ENCODE results near the gene FGD3. TPM values are rescaled to one million over a fixed set of nuclear protein-coding genes. Genes with fewer than 3 reads are reported as not detected.
"Not testable (repeated sequence)": the region's sequence is repeated elsewhere in the genome, so short reads cannot be mapped to it uniquely, and the experiment has no call there.

The FGD3 gene
- polyA plus RNA-seq, 3 donors from 2014 or later: 46.9 to 137 (median 57.0) TPM

DNA sequence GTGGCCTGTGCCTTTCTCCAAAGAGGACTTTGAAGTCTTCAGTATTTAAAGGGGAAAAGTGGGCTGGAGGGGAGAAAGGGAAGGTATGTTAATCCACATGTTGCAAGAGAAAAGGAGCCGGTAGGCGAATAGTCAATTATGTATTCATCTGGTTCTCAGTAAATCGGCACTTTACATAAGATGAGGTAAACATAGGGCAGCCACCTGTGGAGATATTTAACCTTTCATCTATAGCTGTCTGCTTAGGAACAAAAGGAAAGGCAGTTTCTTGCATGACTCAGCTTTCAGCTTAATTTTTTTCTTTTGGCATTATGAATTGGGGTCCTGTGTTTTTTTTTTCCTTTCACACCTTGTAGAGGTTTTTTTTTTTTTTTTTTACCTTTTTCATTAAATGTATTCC lies 42.2 kb downstream of the FGD3 start:
- DNase-seq: no peak
- Mint-ChIP-seq H3K36me3 (peaks cover 5 to 14% (median 6%) of the 10 kb centered on the region in 3 donors), H3K27me3 (ENCODE audit: low read depth in 3 of 3) (peaks cover 0 to 8% (median 4%) of the 10 kb centered on the region in 3 donors), H3K4me3 (peak overlapping the region in 2 of 5 donors; percentile 14 to 19), H3K9me3 (no peaks in the 10 kb centered on the region), H3K27ac (peak overlapping the region; percentile 21 to 85 (median 56)), H3K4me1 (peaks cover 97 to 100% of the 10 kb centered on the region in 2 donors)

DNA sequence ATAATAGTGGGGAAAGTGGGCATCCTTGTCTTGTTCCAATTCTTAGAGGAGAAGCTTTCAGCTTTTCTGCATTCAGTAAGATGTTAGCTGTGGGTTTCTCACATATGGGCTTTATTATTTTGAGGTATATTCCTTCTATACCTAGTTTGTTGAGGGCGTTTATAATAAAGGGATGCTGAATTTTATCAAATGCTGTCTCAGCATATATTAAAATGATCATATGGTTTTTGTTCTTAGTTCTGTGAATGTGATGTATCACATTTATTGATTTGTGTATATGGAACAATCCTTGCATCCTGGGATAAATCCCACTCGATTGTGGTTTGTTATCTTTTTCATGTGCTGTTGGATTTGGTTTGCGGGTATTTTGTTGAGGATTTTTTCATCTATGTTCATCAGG lies 43.1 kb downstream of the FGD3 start:
- H3K27ac Mint-ChIP-seq: peak overlapping the region; percentile 21 to 85 (median 64)
- H3K27me3 Mint-ChIP-seq (ENCODE audit: low read depth in 3 of 3): peaks cover 0 to 8% (median 4%) of the 10 kb centered on the region in 3 donors
- H3K4me3 Mint-ChIP-seq: peak overlapping the region; percentile 4 to 49 (median 31)
- peaks cover 5 to 13% (median 5%) of the 10 kb centered on the region in 3 donors for H3K36me3 Mint-ChIP-seq
- H3K9me3 Mint-ChIP-seq: no peaks in the 10 kb centered on the region
- no peak for DNase-seq
- peaks cover 97 to 100% of the 10 kb centered on the region in 2 donors for H3K4me1 Mint-ChIP-seq

DNA sequence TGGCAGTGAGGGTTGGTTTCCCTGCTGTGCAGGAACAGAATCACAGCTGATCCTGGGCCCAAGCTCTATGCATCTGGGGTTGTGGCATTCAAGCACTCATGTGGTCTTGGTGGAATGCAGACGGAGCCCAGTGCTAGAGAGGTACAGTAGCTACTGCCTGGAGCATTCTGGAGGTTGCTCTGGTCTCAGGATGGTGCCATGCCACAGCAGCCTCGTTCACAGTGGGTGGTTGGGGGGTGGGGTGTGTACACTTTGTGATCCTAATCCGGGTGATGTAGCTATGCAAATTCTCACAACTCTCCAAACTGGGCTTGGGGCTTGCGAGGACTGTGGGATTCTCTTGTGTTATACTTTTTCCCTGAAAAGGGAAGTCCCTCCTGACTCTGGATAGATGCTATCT lies 45.2 kb downstream of the FGD3 start:
- peak overlapping the region; percentile 21 to 76 (median 54) for H3K27ac Mint-ChIP-seq
- DNase-seq: no peak
- peaks cover 0 to 4% (median 3%) of the 10 kb centered on the region in 3 donors for H3K27me3 Mint-ChIP-seq (ENCODE audit: low read depth in 3 of 3)
- H3K4me1 Mint-ChIP-seq: peaks cover 97 to 100% of the 10 kb centered on the region in 2 donors
- peak overlapping the region in 3 of 5 donors; percentile 8 to 30 (median 14) for H3K4me3 Mint-ChIP-seq
- peaks cover 0 to 12% (median 0%) of the 10 kb centered on the region in 3 donors for H3K36me3 Mint-ChIP-seq
- peaks cover 0 to 3% (median 0%) of the 10 kb centered on the region in 6 donors for H3K9me3 Mint-ChIP-seq

DNA sequence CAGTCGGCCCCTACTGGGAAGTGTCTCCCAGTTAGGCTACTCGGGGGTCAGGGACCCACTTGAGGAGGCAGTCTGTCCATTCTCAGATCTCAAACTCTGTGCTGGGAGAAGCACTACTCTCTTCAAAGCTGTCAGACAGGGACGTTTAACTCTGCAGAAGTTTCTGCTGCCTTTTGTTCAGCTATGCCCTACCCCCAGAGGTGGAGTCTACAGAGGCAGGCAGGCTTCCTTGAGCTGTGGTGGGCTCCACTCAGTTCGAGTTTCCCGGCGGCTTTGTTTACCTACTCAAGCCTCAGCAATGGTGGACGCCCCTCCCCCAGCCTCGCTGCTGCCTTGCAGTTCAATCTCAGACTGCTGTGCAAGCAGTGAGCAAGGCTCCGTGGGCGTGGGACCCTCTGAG lies 51.5 kb downstream of the FGD3 start:
- not testable (repeated sequence) for H3K27me3 Mint-ChIP-seq (ENCODE audit: low read depth in 3 of 3); DNase-seq; H3K9me3 Mint-ChIP-seq
- peaks cover 88 to 100% of the 10 kb centered on the region in 2 donors for H3K4me1 Mint-ChIP-seq
- peak overlapping the region in 1 of 5 donors; percentile 27 for H3K4me3 Mint-ChIP-seq
- peak overlapping the region in 3 of 6 donors; percentile 54 to 84 (median 68) for H3K27ac Mint-ChIP-seq
- H3K36me3 Mint-ChIP-seq: peaks cover 13 to 42% (median 14%) of the 10 kb centered on the region in 3 donors

DNA sequence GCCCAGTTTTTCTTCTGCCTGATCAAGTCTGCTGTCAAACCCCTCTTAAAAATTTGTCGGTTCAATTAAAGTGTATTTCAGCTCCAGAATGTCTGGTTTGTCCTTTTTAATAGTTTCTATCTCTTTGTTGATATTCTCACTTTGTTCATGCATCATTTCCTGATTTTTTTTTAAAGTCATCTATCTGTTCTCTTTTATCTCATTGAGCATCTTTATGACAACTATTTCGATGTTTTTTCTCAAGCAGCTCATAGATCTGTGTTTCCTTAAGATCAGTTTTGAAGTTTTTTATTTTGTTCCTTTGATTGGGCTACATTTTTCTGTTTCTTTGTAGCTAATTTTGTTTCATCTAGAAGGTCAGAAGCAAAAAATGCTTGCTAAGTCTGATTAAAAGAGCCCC lies 53.7 kb downstream of the FGD3 start:
- DNase-seq: no peak
- peaks cover 13 to 50% (median 14%) of the 10 kb centered on the region in 3 donors for H3K36me3 Mint-ChIP-seq

DNA sequence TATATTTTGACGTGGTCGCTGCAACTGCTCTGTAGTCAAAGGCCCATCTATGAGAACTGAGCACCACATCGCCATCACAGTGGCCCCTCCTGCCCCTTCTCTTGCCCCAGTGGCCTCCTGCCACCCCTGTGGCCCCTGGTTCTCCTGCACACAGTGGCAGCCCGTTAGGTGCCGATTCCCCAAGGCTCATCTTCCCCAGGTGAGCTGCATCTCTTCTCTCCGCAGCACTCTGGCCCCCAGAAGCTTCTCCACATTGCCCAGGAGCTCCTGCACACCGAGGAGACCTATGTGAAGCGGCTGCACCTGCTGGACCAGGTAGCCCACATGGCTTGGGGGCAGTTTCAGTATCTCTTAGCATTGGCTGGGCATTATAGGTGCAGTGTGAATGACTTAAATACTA lies 55.4 kb downstream of the FGD3 start:
- Mint-ChIP-seq H3K4me3 (no peak overlapping the region), H3K36me3 (peaks cover 13 to 50% (median 18%) of the 10 kb centered on the region in 3 donors), H3K4me1 (peaks cover 61 to 68% of the 10 kb centered on the region in 2 donors), H3K27ac (peak overlapping the region; percentile 30 to 89 (median 72)), H3K27me3 (ENCODE audit: low read depth in 3 of 3) (peaks cover 0 to 5% (median 0%) of the 10 kb centered on the region in 3 donors), H3K9me3 (peaks cover 0 to 2% (median 0%) of the 10 kb centered on the region in 6 donors)
- DNase-seq: no peak

More for the DNA sequence above, 53.7 kb downstream of the FGD3 start:
- Mint-ChIP-seq H3K4me3 (peak overlapping the region; percentile 1 to 56 (median 45)), H3K4me1 (peaks cover 76 to 85% of the 10 kb centered on the region in 2 donors), H3K9me3 (peaks cover 0 to 3% (median under 1%) of the 10 kb centered on the region in 6 donors), H3K27me3 (ENCODE audit: low read depth in 3 of 3) (peaks cover 0 to 5% (median 0%) of the 10 kb centered on the region in 3 donors), H3K27ac (peak overlapping the region; percentile 68 to 90 (median 82))

DNA sequence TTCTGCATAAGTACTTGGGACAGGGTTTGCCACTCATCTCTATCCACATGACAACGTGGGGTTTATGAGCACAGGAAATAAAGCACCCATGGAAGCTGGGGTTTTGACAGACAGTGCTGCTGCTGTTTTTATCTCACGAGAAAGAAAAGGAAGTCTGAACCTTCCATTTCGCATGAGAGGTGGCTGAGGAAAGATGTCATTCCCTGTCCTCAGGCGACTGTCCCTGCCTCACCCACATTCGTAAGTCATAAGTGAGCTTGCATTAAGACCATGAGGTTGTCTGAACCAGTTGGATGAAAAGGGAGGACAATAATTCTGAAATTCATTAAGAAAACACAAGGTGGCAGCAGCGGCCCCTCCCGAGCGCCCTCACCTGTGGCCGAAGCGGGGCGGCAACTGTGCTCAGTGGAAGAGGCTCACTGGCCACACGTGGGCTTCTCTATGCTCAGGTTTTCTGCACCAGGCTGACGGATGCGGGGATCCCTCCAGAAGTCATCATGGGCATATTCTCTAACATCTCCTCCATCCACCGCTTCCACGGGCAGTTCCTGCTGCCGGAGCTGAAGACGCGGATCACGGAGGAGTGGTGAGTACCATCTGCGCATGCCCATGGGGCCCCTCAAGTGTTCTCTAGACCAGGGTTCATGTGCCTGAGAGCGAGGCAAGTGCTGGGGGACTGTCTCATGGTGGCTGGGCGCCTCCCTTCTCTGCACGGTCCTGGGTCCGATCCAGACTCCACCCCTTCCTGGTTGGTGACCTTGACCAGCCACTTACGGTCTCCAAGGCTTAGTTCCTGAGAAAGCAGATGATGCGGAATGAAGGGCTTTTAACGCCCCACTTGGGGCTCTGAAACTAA lies 56.5 kb downstream of the FGD3 start:
- peak; percentile 31 to 47 (median 40) for DNase-seq
- Mint-ChIP-seq H3K9me3 (no peaks in the 10 kb centered on the region), H3K36me3 (peaks cover 18 to 54% (median 18%) of the 10 kb centered on the region in 3 donors), H3K4me1 (peaks cover 51 to 58% of the 10 kb centered on the region in 2 donors), H3K27ac (peak overlapping the region; percentile 37 to 76 (median 66)), H3K4me3 (no peak overlapping the region), H3K27me3 (ENCODE audit: low read depth in 3 of 3) (peaks cover 0 to 9% (median 0%) of the 10 kb centered on the region in 3 donors)

DNA sequence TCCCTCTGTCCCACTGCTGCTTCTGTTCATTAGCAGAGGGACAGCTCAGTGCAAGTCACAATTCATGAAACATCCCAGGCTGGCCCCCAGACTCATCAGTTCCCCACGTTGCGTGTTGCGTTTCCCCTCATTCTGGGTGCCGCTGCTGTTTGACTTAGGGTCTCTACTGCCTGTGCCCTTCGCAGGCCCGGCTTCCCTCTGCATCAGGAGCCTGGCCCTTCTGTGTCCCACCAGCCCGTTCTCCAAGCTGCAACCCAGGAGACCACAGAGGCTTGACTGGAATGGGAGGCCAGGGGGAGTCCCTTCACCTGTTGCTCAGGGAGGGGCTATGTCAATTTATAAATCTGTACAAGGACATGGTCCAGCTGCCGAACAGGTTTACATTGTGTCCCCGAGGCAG lies 57.2 kb downstream of the FGD3 start:
- H3K9me3 Mint-ChIP-seq: no peaks in the 10 kb centered on the region
- H3K27ac Mint-ChIP-seq: peak overlapping the region in 4 of 6 donors; percentile 37 to 73 (median 70)
- H3K36me3 Mint-ChIP-seq: peaks cover 18 to 57% (median 18%) of the 10 kb centered on the region in 3 donors
- H3K4me1 Mint-ChIP-seq: peaks cover 46 to 50% of the 10 kb centered on the region in 2 donors
- DNase-seq: no peak
- peaks cover 0 to 8% (median 0%) of the 10 kb centered on the region in 3 donors for H3K27me3 Mint-ChIP-seq (ENCODE audit: low read depth in 3 of 3)
- no peak overlapping the region for H3K4me3 Mint-ChIP-seq

DNA sequence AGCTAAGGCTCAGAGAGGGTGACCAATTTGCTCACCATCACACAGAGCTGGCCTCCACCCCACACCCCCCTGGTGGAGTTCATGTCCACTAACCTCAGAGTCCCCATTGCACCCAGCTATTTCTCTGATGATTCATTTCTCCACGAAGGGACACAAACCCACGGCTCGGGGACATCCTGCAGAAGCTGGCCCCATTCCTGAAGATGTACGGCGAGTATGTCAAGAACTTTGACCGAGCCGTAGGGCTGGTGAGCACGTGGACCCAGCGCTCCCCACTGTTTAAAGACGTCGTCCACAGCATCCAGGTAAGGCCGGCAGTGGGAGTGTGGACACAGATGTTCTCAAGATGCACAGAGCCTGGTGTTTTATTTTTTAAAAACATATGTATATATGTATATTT lies 58.6 kb downstream of the FGD3 start:
- peaks cover 37% of the 10 kb centered on the region in 2 donors for H3K4me1 Mint-ChIP-seq
- H3K4me3 Mint-ChIP-seq: no peak overlapping the region
- peaks cover 7 to 47% (median 8%) of the 10 kb centered on the region in 3 donors for H3K36me3 Mint-ChIP-seq
- no peaks in the 10 kb centered on the region for H3K9me3 Mint-ChIP-seq
- peaks cover 0 to 4% (median 0%) of the 10 kb centered on the region in 3 donors for H3K27me3 Mint-ChIP-seq (ENCODE audit: low read depth in 3 of 3)
- H3K27ac Mint-ChIP-seq: peak overlapping the region in 2 of 6 donors; percentile 16 to 43
- no peak for DNase-seq

DNA sequence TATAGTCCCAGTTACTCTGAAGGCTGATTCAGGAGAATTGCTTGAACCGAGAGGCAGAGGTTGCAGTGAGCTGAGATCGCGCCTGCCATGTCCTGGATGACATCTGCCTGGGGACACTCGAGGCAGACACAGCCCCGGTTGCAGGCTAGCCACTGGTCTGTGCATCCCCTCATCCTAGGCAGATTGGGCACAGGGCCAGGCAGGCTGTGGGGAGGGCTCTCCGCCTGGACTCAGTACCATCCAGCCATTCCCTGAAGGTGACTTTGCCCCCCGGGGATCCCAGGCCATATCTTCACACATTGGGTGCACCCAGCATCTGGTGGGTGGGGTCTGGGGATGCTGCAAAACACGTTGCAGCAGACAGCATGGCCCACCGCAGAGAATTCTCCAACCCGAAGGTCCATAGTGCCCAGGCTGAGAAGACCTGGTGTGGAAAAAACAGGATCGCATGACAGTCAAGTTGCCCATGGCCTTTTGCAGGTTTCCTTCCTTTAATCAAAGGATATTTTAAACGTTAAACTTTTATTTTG lies 60.3 kb downstream of the FGD3 start:
- no peak for DNase-seq
- Mint-ChIP-seq H3K27me3 (ENCODE audit: low read depth in 3 of 3) (peaks cover 0 to 6% (median 2%) of the 10 kb centered on the region in 3 donors), H3K4me3 (no peak overlapping the region), H3K27ac (peak overlapping the region in 1 of 6 donors; percentile 56), H3K9me3 (no peaks in the 10 kb centered on the region), H3K36me3 (peaks cover 4 to 37% (median 5%) of the 10 kb centered on the region in 3 donors), H3K4me1 (peaks cover 19% of the 10 kb centered on the region in 2 donors)

DNA sequence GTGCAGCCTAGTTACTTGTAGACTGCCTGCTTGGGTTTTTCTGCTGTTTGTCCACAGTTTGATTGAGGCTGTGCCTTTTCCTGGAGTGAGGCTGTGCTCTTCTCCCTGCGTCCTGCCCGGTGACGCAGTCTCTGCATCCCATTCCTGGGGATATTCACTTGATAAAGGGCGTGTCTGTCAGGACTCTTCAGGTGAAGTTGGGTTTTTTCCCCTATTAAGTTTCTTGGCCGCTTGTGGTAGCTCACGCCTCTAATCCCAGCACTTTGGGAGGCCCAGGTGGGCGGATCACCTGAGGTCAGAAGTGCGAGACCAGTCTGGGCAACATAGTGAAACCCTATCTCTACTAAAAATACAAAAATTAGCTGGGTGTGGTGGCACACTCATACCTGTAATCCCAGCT lies 61.1 kb downstream of the FGD3 start:
- DNase-seq: no peak
- Mint-ChIP-seq H3K36me3 (peaks cover 5 to 38% (median 8%) of the 10 kb centered on the region in 3 donors), H3K9me3 (no peaks in the 10 kb centered on the region), H3K27me3 (ENCODE audit: low read depth in 3 of 3) (peaks cover 2 to 8% (median 2%) of the 10 kb centered on the region in 3 donors), H3K4me1 (peaks cover 11 to 16% of the 10 kb centered on the region in 2 donors), H3K4me3 (no peak overlapping the region), H3K27ac (peak overlapping the region in 1 of 6 donors; percentile 74)

DNA sequence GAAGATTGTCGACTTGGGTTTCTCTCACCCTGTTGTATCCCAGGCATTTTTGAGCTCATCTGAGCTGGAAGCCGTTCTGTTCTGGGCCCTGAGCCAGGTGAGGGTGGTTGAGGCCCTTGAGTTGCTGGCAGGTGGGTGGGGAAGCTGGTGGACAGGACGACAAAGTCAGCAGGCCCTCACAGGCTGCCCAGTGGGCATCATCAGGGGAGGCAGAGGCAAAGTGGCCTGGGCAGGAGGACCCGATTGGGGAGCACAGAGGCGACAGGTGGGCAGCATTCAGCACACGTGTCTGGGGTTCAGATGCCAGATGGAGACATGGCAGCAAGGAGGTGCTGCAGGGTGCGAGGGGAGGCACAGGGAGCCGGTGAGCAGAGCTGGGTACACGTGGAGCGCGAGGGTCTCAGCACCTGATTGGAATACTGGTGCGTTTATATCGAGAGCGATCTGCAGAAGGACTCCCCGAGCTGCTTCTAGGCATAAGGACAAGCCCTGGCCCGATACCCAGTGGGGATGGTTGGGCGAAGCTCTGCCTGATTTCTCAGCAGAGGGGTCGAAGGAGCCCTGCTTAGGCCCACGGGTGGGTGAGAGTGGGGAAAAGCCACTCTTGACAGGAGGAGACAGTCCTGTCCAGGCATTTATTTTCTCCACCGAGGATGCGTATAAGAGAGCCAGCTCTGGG lies 62.2 kb downstream of the FGD3 start:
- H3K27ac Mint-ChIP-seq: peak overlapping the region in 1 of 6 donors; percentile 24

DNA sequence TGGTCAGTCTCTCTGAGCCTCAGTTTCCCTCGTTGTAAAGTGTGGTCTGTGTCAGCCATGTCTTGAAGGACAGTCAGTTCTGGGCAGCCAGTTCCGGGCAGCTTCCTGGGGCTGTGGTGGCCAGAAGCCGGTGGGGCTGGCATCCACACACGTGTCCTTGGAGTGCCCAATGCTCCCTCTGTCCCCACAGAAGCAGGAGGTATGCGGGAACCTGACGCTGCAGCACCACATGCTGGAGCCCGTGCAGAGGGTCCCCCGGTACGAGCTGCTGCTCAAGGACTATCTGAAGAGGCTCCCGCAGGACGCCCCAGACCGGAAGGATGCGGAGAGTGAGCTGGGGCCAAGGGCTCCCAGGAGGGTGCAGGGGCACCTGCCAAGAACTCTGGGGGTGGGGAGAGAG lies 62.7 kb downstream of the FGD3 start:
- H3K36me3 Mint-ChIP-seq: peaks cover 7 to 34% (median 10%) of the 10 kb centered on the region in 3 donors
- DNase-seq: no peak
- H3K9me3 Mint-ChIP-seq: no peaks in the 10 kb centered on the region
- no peak overlapping the region for H3K4me3 Mint-ChIP-seq
- no peak overlapping the region for H3K27ac Mint-ChIP-seq
- H3K27me3 Mint-ChIP-seq (ENCODE audit: low read depth in 3 of 3): peaks cover 2 to 10% (median 2%) of the 10 kb centered on the region in 3 donors
- H3K4me1 Mint-ChIP-seq: peaks cover 0 to 7% of the 10 kb centered on the region in 2 donors

More for the DNA sequence above, 62.2 kb downstream of the FGD3 start:
- no peak for DNase-seq
- Mint-ChIP-seq H3K9me3 (no peaks in the 10 kb centered on the region), H3K36me3 (peaks cover 7 to 35% (median 10%) of the 10 kb centered on the region in 3 donors), H3K4me3 (no peak overlapping the region), H3K4me1 (peaks cover under 1 to 8% of the 10 kb centered on the region in 2 donors), H3K27me3 (ENCODE audit: low read depth in 3 of 3) (peaks cover 2 to 10% (median 2%) of the 10 kb centered on the region in 3 donors)

Data from immature natural killer cell (primary cell).